Prostate gland (tissue), 2 donors: ENCODE data around the gene RFTN1.

ENCODE experiments used
- POLR2A ChIP-seq: fragments of 450-650 bp; IDR thresholded peaks from one replicate; pipeline ENCODE4 v1.6.1; 2016; ENCODE audit warnings: antibody characterized with exemption, mild to moderate bottlenecking
- POLR2AphosphoS5 ChIP-seq: sonication (generic); formaldehyde crosslinking; IDR thresholded peaks from one replicate; pipeline ENCODE4 v1.6.1; 2017; ENCODE audit warnings: antibody characterized with exemption
- TF ChIP-seq, protein P1 (sequence below), 4 experiments: fragments of 200-600 bp in 2 of 4; fragments of 450-650 bp in 2 of 4; sonication (generic) in 2 of 4; IDR thresholded peaks; 1 replicate in 3 of 4; 2 replicates in 1 of 4; pipeline ENCODE4 v1.5.1; 2016 to 2019; ENCODE audit warnings: antibody characterized with exemption in 4 of 4, mild to moderate bottlenecking in 2 of 4, moderate library complexity in 2 of 4

DNA sequence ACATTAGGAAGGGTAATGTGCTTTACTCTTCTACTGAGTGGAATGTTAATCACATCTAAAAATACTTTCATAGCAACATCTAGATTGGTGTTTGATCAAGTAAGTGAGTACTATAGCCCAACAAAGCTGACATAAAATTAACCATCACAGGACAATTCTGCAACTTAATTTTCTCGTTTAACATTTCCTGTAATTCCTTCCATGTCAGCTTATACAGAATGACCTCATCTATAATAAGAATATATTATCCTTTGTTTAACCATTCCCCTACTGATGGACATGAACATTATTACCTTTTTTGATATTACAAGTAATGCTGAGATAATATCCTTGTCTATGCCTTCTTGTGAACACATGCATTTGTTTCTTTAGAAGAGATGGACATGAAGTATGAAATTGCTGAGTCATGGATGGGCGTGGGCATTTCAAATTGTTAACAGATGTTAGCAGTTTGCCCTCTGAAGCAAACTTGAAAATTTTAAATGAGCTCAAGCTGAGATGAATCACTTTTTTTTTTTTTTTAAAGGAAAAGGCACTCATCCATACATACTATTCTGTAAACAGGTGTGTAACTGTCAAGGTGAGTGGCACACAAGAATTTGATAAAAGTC lies 163.4 kb downstream of the RFTN1 start:
- TF ChIP-seq, protein P1, sequence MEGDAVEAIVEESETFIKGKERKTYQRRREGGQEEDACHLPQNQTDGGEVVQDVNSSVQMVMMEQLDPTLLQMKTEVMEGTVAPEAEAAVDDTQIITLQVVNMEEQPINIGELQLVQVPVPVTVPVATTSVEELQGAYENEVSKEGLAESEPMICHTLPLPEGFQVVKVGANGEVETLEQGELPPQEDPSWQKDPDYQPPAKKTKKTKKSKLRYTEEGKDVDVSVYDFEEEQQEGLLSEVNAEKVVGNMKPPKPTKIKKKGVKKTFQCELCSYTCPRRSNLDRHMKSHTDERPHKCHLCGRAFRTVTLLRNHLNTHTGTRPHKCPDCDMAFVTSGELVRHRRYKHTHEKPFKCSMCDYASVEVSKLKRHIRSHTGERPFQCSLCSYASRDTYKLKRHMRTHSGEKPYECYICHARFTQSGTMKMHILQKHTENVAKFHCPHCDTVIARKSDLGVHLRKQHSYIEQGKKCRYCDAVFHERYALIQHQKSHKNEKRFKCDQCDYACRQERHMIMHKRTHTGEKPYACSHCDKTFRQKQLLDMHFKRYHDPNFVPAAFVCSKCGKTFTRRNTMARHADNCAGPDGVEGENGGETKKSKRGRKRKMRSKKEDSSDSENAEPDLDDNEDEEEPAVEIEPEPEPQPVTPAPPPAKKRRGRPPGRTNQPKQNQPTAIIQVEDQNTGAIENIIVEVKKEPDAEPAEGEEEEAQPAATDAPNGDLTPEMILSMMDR (IDR thresholded peaks at IDR 0.05): no peak
- TF ChIP-seq POLR2AphosphoS5: no peak
- no peak for TF ChIP-seq POLR2A
